HG03196 (cell line): ENCODE data around the gene SYK.

Experiments
- ATAC-seq: cut with Tn5 transposase; IDR thresholded peaks from one replicate; pipeline ENCODE4 v1.9.1; 2021; ENCODE audit not compliant: unreplicated experiment

The SYK gene

GRCh38 chr9:90846770-90847419 lies 45.3 kb downstream of the SYK start:
- no peak for ATAC-seq

GRCh38 chr9:90847971-90848370 lies 46.4 kb downstream of the SYK start:
- ATAC-seq, result no peak

GRCh38 chr9:90848866-90849265 lies 47.2 kb downstream of the SYK start:
- ATAC-seq, result no peak

GRCh38 chr9:90851444-90851843 lies 49.8 kb downstream of the SYK start:
- no peak for ATAC-seq

GRCh38 chr9:90853945-90854344 lies 52.3 kb downstream of the SYK start:
- ATAC-seq, result no peak

GRCh38 chr9:90854637-90855175 lies 53.1 kb downstream of the SYK start:
- no peak for ATAC-seq

- no peak for ATAC-seq
These were observed 53.7 kb downstream of the SYK start for GRCh38 chr9:90855208-90855902.

- ATAC-seq, result no peak
These were observed 55.5 kb downstream of the SYK start for GRCh38 chr9:90857091-90857490.

GRCh38 chr9:90857855-90858254 lies 56.2 kb downstream of the SYK start:
- ATAC-seq, result no peak

- ATAC-seq, result no peak
These were observed 56.9 kb downstream of the SYK start for GRCh38 chr9:90858457-90858901.

- ATAC-seq, result no peak
These were observed 58.8 kb downstream of the SYK start for GRCh38 chr9:90860382-90860781.

GRCh38 chr9:90860826-90861225 lies 59.2 kb downstream of the SYK start:
- no peak for ATAC-seq

- ATAC-seq, result no peak
These were observed 59.8 kb downstream of the SYK start for GRCh38 chr9:90861380-90861779.

GRCh38 chr9:90861826-90862740 lies 60.5 kb downstream of the SYK start:
- ATAC-seq, result no peak

GRCh38 chr9:90864779-90865178 lies 63.2 kb downstream of the SYK start:
- no peak for ATAC-seq

GRCh38 chr9:90867101-90867500 lies 65.5 kb downstream of the SYK start:
- no peak for ATAC-seq

GRCh38 chr9:90868555-90868954 lies 66.9 kb downstream of the SYK start:
- ATAC-seq, result no peak

- ATAC-seq, result no peak
These were observed 67.7 kb downstream of the SYK start for GRCh38 chr9:90869361-90869760.

GRCh38 chr9:90870621-90871326 lies 69.2 kb downstream of the SYK start:
- ATAC-seq, result no peak

GRCh38 chr9:90871327-90871935 lies 69.8 kb downstream of the SYK start:
- ATAC-seq, result no peak
